Upper lobe of left lung (tissue), 4 donors: ENCODE data around the gene TRIM44.

ENCODE experiments used
- CTCF ChIP-seq, 6 experiments: fragments of 450-650 bp in 4 of 6; fragments of 200-600 bp in 2 of 6; sonication (generic) in 2 of 6; IDR thresholded peaks; one replicate each; pipeline ENCODE4 v1.5.1; 2016 to 2019; ENCODE audit warnings: antibody characterized with exemption in 6 of 6
- EP300 ChIP-seq, 4 donors: sonication (generic); formaldehyde crosslinking; IDR thresholded peaks; one replicate each; pipeline ENCODE4 v1.5.1; 2017; ENCODE audit warnings: antibody characterized with exemption in 4 of 4, control low read depth in 2 of 4
- POLR2A ChIP-seq, 4 donors: fragments of 450-650 bp; IDR thresholded peaks; one replicate each; pipeline ENCODE4 v1.5.1; 2016 to 2017; ENCODE audit warnings: antibody characterized with exemption in 4 of 4, mild to moderate bottlenecking in 2 of 4
- POLR2AphosphoS5 ChIP-seq, 2 donors: sonication (generic); formaldehyde crosslinking; IDR thresholded peaks; one replicate each; pipeline ENCODE4 v1.5.1; 2017; ENCODE audit warnings: antibody characterized with exemption in 2 of 2

GRCh38 chr11:35635933-35636332 lies 26.6 kb upstream of the TRIM44 start:
- no peak for TF ChIP-seq CTCF (IDR thresholded peaks at IDR 0.05)
- TF ChIP-seq POLR2A (IDR thresholded peaks at IDR 0.05), result no peak
- no peak for TF ChIP-seq EP300 (IDR thresholded peaks at IDR 0.05)
- TF ChIP-seq POLR2AphosphoS5 (IDR thresholded peaks at IDR 0.05), result no peak
